Activated CD4-positive, CD25-positive, alpha-beta regulatory T cell (primary cell): ENCODE measurements around the gene WARS2.

ENCODE experiments used
- DNase-seq, 4 experiments: peaks; one replicate each; lab custom pipeline; 2025; lab: John Stamatoyannopoulos, UW

The WARS2 gene

DNA sequence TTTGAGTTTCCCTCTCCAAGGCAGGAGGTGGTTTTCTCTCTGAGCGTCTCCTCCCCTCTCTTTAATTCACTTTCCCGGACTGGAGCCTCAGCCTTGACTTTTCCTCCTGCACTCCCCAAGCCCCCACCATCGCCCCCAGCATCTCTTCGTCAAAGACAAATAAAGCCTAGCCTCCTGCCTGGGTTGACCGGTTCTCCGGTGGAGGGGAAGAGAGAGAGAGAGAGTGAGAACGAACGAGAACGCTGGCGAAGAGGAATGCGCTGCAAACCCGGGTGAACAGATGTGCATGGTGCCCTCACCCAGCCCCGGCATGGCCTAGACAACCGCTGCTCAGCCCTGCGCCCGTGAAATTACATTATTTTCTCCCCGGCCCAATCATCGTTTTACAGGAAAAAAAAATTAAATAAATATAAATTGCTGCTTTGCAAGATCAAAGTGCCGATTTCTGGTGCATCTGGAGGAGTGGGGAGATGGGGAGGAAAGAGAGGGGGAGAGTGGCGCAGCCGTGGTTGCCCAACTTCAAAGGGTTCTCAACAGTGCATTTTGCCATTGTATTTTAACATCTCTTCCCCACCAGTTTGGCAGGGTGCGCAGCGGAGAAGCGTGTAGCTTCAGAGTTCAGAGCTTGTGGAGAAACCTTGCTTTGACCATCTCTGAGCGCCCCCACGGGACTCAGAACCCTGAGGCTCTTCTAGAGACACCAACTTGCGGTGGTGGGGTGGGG lies 140.9 kb downstream of the WARS2 start:
- no peak for DNase-seq

- no peak for DNase-seq
Measured at GRCh38 chr1:118998171-118998570, 142.3 kb downstream of the WARS2 start.

DNA sequence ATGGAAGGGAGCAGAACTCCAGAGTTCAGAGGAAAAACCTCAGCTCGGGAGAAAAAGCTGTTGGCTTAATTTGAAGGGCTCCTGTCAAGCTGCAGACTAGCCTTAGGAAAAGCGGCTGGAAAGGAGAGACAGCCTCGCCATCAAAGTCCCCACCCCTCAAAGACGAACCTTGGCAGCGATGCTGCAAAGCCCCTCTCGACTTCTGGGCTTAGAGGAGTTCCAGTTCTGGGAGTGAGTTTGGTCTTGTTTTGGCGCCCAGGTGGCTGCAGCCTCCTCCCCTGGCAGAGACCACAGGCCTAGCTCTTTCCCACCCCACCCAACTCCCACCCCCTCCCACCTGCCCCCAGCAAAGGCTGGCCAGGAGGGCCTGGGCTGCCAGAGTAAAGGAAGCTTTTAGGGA lies 143.2 kb downstream of the WARS2 start:
- DNase-seq = no peak

DNA sequence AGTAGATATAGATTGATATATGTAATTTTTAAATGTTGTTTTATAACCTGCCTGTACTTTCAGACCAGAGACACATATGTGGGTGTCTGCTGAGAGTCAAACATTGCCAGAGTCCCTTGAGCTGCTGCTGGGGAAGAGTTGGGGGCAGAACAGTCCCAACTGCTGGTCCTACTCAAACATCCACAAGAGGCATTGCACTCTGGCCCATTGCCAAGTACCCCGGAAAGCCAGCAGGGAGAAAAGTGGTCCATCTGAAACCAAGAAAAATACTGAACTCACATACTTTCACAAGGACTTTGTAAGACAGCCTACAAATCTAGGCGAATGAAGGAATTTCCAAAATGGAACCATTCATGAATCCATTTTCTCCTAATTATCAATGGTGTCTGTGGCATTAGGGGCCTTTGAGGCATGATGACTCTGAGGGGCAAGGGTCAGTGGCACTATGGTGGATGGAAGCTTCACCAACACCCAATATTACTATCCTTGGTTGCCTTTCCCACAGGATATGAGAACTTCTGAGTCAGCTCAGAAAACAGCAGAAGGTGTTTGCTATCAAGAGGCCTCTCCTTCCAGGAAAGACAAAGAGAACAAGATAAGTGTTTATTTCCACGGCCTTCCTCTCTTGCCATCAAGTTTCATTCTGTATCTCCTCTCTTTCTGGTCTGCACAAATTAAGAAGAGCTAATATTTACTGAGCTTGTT lies 145.0 kb downstream of the WARS2 start:
- no peak for DNase-seq

- no peak for DNase-seq
Measured at GRCh38 chr1:118993700-118994026, 146.8 kb downstream of the WARS2 start.

GRCh38 chr1:118992868-118993699 lies 147.4 kb downstream of the WARS2 start:
- no peak for DNase-seq

DNA sequence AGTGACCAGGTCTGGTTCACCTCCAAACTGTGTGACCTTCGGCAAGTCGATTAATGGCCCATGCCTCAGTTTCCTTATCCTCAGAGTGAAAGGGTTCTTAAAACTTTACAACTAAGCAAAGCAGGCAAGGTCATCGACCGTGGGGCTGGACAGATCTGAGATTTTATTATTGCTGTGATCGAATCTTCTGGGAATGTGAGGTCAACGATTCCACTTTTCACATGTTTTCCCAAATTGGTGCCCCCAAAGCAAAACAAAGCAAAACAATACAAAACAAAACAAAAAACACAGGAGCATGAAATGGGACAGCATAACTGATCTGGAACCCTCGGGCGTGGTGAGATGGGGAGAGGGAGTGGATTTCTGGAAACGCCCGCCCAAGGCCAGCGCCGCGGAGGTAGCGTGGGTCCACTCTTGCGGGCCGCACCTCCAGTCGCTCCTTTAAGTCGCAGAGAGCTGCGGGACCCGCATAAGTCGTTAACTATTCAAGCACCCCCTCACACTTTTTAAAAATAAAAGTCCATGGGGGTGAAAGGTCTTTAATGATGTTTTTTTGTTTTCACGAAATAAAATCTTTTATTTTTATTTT lies 148.1 kb downstream of the WARS2 start:
- DNase-seq = no peak

- DNase-seq = no peak
Measured at GRCh38 chr1:118991448-118991847, 149.0 kb downstream of the WARS2 start.

DNA sequence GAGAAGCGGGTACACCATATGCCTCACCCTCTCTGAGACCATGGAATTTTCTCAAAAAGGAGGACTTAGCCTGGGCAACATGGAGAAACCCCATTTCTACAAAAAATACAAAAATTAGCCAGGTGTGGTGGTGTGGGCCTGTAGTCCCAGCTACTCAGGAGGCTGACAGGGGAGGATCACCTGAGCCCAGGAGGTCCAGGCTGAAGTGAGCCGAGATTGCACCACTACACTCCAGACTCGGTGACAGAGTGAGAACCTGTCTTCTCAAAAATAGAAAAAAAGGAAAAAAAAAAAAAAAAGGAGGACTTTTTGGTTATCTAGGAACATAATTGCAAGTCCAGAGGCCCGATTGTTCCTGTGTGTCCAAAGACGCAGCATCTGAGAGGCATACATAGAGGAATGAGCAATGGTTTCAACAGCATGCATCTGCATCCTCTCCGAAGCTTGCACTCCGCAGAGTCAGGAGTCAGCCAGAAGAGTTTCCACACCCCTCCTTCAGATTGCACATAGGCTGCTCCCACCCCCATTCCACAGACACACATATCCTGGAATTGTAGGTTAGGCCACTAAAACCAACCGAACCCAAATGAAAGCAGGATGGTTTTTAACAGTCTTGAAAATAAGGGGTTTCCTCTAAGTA lies 149.8 kb downstream of the WARS2 start:
- DNase-seq = no peak

- no peak for DNase-seq
Measured at GRCh38 chr1:118989878-118990378, 150.5 kb downstream of the WARS2 start.

DNA sequence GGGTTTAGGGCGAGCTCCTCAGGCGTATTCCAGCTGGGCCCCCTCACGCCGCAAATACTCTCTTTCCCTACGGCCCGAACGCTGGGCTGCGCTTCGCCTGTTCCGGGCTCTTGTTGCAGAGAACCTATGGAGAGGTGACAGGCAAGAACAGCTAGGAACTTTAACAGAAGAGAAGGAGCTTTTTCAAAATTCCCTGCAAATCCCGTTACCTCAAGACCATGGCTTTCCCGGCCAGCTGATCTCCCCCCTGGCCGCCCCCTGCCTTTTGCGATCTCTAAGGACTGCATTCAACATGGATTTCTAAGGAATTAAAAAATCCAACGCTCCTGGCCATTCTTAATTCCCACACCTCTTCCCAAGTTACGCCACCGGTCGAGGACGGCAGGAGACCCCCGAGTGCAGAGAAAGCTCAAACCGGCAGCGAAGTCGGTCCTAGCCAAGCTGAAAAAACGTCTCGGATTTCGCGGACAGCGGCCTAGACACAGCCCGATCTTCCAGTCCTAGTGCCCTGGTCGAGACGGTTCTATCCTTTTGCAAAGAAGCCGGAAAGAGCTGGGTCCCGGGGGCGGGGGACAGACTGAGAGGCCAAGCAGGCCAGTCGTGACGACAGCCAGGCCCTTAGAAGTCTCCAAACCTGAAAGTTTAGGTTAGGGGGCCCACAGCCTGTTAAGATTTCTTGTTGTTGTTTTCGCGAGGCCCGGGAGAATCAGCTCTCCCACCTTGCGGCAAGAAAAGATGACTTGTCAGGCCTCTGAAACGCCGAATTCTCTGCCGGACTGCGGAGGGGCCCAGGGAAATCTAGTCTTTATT lies 151.2 kb downstream of the WARS2 start:
- no peak for DNase-seq

DNA sequence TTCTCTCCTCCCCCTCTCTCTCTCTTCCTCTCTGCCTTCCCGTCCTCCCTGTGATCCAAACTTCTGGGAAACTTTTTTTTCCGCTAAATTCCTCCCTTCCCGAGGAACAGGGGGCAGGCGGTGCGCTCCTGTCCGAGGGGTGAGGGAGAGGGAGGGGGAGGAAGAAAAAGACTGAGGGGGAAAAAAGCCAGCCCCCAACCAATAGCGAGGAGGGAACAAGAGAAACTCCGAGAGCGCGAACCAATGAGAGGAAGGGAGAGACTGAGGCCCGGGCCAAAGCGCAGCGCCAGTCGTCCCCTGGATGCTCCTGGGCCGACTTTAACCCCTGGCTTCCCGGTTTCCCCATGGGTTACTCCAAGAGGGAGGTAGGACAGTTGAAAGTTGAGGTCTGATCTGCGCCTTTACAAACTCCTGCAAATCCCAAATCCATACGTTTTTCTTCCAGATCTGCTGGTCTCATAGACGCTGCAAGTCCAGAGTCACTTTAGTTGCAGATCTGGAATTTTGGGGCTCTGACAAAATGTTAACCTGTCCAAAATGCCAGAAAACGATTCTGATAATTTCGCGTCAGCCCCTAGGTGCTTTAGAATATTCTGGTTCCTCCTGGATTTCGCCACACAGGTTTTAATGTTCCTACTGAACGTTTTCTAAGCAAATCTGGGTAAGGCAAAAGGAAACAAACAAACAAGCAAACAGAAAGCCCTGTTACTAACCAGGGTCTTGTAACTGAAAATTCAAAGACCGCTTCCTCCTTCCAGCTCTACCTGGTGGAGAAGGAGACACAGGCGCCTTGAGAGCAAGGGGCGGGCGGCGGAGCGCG lies 152.1 kb downstream of the WARS2 start, which contains the start of gene TBX15:
Gene TBX15, minus strand, starts transcription at position 158 of the 820 bp plus-strand sequence. CDS start 548 bp downstream, outside the sequence.
- DNase-seq = no peak

DNA sequence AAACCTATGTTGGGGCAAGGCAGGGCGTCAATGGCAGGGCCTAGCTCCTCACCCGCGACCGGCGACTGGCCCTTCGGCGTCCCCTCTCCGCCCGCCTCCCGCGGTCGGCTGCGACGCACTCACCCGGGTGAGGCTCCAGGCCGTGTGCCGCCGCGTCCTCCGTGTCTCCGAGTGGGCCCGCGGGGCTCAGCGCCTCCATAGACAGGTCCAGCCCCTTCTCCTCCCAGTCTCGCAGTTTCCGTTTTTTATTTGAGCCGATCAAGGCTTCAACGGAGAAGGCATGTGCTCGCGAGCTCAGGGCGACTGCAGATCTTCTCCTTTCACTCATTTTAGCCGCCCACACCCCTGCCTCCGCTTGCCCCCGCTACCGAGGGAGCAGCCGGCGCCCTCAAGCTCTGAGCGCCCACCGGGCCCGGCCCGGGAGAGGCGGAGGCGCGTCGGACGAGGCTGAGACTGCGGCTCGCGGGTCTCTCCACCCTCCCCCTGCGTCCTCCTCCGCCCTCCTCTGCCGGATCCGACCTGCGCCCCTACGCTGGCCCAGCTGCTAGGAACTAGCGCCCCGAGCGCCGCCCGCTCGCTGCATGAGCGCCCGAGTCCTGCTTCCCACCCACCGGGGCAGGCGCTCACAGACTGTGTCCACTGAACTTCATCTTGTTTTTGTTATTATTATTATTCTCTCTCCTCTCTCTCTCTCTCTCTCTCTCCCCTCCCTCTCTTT lies 152.8 kb downstream of the WARS2 start:
- no peak for DNase-seq

DNA sequence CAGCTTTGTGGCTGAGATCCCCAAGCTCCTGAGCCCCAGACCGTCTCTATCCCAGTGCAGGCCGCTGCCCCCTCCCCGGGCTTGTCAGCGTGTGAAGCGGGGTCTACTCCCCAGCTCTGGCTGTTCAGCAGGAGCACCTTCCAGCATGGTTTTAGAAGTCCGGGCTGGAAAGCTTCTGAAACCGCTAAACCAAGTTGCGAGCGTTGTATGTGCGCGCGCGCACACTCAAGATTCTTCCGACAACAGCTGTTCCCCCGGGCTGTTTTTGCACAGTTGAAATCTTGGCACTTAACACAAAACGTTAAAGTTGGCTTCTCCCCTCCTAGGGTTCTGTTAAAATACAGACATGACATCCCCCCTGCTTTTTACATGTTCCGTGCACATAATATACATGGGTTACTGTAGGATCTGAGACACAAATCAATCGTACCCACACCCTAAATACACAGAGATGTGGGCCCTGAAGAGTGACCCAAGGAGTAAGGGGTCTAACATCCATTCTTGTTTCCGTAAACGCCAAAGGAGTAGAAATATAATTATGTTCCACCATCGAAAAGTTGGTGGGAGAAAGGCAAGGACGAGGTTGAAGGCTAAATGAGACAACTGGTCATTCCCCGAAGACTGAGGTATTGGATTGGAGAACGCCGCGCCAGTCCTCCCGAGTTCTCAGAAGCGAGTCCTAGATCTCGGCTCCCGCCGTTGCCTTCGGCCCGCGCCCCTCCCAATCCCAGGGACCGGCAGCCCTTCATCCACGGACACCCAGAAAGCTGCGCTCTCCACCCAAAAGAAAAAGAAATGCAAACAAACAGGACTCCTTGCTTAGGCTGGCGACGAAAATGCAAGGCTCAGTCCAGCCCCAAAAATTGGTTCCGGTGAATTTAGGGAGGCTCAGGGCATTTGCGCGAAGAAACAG lies 153.6 kb downstream of the WARS2 start:
- DNase-seq = no peak

- no peak for DNase-seq
Measured at GRCh38 chr1:118985640-118986554, 154.6 kb downstream of the WARS2 start.

DNA sequence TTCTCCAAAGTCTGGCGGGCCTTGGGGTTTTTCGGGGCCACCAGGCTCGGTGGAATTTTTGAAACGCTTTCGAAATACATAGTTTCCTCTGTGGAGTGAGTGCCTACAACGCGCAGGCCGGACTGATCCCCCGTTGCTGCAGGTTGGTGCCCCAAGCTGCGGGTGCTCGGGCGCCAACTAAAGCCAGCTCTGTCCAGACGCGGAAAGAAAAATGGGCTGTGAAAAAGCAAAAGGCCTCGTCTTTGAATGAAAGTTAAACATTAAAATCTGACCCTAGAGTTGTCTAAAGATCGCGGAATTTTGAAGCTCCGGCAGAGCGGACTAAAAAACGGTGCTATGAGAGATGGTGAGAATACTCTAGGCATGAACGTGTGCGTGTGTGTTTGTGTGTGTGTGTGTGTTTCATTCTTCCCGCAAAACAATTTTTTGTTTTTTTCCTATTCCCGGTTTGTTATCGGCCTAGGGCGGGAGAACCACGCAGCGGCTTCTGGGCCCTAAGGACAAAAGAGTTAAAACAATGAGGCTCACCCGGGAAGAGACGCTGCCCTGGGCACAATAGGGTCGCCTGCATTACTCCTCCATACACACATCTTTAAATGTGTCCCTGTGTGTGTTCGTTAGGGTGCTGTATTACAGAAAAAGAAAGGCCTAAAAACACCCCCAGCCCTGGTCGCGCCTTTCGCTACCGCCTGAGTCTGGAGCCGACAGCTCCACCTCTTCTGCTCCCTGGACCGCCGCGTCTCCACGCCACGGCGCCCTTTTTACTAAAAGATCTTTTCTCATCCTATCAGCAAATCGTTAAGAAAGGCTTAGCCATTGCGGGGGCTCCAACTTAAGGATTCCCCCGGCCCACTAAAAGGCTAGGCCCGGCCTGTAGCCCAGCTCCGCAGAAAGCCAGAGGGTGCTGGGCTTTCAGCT lies 155.5 kb downstream of the WARS2 start:
- no peak for DNase-seq
